ENCODE data around the gene SYNGAP1.

Gene SYNGAP1

GRCh38 chr6:33421344-33421643 is 1.4 kb downstream of the SYNGAP1 start:
- no peak for DNase-seq (ENCODE audit: low spot score)

- DNase-seq (ENCODE audit: low spot score) = no peak
These were observed 3.9 kb downstream of the SYNGAP1 start for GRCh38 chr6:33423777-33424176.

DNA sequence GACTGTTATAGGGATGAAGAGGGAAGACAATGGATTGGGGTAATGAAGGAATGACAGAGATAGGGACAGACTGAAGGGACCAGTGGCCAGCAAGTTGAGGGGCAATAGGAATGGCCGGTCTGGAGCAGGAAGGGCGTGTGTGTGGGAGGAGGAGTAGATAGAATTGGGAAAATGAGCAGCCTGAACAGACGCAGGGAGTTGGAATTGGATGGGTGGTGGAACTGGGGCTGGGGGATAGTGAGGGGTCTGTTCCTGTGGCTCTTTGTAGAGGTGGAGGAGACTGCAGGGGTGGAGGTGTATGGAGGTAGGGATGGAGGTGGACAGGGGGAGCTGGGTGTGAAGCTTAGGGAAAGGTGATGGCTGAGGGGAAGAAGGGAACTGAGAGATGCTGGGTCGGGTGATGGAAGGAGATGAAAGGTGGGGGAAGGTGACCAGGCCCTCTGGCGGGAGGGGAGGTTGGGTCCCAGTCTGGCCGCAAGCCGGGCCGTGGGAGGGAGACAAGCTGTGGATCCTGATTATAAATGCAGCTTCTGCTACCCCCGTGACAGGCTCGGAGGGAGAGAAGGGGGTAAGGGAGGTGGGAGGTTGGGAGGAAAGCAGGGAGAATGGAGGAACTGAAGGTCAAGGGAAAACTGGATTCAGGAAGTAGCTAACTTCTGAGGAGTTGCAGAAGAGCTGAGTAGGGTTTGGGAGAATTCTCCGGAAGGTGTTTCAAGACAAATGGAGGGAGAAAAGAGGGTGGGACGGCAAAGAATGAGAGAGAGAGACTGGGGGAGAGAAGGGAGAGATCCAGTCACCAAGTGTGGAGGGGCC is 5.2 kb downstream of the SYNGAP1 start:
- no peak for DNase-seq (ENCODE audit: low spot score)

GRCh38 chr6:33425668-33426577 is 6.1 kb downstream of the SYNGAP1 start:
- peak; percentile 89 for DNase-seq (ENCODE audit: low spot score)

- DNase-seq (ENCODE audit: low spot score) = peak; percentile 49
These were observed 7.0 kb downstream of the SYNGAP1 start for GRCh38 chr6:33426590-33427511.

DNA sequence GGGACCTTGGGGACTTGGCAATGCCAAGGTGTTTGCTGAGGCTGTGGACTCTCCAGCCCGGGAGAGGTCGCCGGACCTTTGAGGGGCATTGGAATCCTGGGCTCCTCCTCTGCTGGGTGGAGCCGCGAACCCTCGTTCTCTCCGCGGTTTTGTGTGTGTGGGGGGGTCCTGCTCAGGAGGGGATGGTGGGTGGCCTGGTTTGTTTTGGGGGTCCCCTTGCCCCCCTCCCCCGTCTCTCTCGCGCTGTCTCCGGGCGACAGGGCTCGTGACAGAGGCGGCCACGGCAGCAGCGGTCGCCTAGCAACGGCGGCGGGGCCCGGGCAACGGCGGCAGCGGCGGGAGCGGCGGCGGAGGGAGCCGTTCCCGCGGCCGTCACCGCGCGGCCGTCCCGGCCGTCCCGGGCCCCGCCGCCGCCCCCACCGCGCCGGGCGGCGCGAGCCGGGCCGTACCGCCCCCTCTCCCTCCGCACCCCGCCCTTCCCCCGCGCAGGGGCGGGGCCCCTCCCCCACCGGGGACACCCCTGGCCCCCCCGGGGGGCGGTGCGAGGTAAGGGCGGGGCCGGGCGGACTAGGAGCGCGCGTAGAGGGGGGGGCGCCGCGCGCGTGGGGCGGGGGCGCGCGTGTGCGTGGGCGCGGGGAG is 7.8 kb downstream of the SYNGAP1 start:
- DNase-seq (ENCODE audit: low spot score) = peak; percentile 70

GRCh38 chr6:33428224-33428965 is 8.5 kb downstream of the SYNGAP1 start:
- DNase-seq (ENCODE audit: low spot score) = peak; percentile 38

DNA sequence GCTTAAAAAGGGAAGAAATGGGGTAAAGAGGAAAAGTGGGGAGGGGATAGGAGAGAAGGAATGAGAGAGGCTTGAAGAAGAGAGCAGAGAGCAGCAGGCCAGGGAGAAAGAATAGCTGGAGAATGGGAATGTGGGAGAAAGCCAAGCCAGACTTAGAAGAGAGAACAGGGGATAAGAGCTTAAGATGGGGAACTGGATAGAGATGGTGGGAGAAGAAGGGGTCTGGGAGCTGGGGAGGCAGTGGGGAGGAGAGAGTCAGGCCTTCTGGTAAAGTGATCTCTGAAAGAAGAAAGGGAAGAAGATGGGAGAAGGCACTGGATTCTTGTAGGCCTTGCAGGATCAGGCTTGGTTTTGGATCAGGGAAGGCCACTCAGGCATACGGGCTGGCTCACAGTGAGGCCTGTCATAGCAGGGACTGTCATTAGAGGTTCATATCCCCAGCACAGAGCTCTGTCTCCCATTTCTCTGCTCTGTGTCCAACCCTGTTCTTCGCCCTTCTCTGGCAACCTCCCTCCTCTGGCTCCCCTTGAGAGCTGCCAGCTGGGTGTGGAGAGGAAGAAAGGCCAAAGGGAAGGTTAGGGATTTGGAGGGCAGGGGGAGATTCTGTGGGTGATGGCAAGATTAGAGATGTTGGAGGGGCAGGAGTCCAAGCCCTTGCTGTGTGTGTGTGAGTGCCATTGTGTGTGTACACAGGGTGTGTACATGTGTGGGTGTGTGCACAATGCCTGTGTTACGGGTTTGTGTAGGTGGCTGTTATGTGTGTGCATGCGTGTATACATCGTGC is 9.3 kb downstream of the SYNGAP1 start:
- no peak for DNase-seq (ENCODE audit: low spot score)

- peak; percentile 76 for DNase-seq (ENCODE audit: low spot score)
These were observed 9.8 kb downstream of the SYNGAP1 start for GRCh38 chr6:33429750-33430052.

DNA sequence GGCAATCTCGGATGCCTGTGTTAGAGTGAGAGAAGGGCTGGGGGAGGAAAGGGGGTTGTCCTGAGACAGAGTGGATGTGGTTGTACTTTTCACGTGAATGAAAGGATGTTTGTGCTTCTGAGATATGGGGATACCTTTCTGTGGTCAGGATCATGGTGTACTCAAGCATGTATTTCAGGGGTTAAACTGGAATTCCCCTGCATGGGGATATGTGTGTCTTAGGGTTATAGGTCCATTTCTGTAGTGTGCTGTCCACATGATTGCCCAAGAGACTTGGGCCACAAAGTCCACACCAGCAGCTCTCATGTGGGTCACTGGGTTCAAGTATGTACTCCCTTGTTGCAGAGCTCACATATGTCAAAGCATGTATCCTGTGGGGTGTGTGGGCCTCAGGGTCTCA is 10.5 kb downstream of the SYNGAP1 start:
- no peak for DNase-seq (ENCODE audit: low spot score)

GRCh38 chr6:33430991-33431879 is 11.4 kb downstream of the SYNGAP1 start:
- peak; percentile 86 for DNase-seq (ENCODE audit: low spot score)

- no peak for DNase-seq (ENCODE audit: low spot score)
These were observed 12.1 kb downstream of the SYNGAP1 start for GRCh38 chr6:33431880-33432541.

- DNase-seq (ENCODE audit: low spot score) = no peak
These were observed 12.7 kb downstream of the SYNGAP1 start for GRCh38 chr6:33432546-33432945.

DNA sequence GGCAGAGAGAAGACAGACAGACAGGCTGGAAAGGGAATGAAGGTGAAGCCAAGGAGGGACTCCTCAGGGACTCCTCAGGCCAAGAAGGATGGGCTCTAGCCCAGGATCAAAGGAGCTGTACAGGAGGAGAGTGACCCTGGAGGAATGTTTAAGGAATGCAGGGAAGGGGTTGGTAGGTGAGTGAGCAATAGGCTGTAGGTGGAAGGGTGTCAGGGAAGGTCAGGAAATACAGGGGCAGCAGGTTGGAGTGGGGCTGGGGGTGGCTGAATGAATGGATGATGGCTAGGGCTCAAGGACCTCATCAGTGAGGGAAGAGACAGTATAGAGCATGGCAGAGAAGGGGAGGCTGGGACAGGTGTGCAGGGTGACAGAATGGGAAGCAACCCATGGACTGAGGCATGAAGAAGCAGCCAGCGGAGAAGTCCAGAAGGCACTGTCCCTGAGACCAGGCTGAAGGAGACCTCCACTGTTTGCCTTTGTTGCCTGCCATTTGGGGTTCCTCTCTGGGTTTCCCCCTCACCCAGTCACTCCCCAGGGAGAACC is 13.2 kb downstream of the SYNGAP1 start:
- DNase-seq (ENCODE audit: low spot score) = no peak

GRCh38 chr6:33433544-33434191 is 13.8 kb downstream of the SYNGAP1 start:
- no peak for DNase-seq (ENCODE audit: low spot score)

DNA sequence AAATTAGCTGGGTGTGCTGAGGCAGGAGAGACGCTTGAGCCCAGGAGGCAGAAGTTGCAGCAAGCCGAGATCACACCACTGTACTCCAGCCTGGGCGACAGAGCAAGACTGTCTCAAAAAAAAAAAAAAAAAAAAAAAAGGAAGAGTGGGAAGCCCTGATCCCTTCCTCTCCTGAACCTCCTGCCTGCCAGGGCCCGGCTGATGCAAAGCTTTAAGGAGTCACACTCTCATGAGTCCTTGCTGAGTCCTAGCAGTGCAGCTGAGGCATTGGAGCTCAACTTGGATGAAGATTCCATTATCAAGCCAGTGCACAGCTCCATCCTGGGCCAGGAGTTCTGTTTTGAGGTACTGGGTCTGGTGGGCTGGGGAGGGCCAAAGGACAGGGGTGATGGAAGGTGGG is 15.1 kb downstream of the SYNGAP1 start:
- DNase-seq (ENCODE audit: low spot score) = no peak

GRCh38 chr6:33437666-33438065 is 17.8 kb downstream of the SYNGAP1 start:
- DNase-seq (ENCODE audit: low spot score) = no peak

All from CD4-positive, alpha-beta T cell treated with Interleukin-15 for 4 hours (primary cell).